ENCODE measurements around the gene RXRA.

GRCh38 chr9:134298000-134298399 lies 28.3 kb upstream of the RXRA start:
- TF ChIP-seq NFE2L1 (CRISPR knock-in tag; IDR thresholded peaks at IDR 0.05; ENCODE audit: borderline replicate concordance), result no peak
- no peak for TF ChIP-seq CTCF (CRISPR knock-in tag; IDR thresholded peaks at IDR 0.05)
- no peak for TF ChIP-seq BRCA1 (CRISPR knock-in tag; IDR thresholded peaks at IDR 0.05)
- TF ChIP-seq CEBPB (IDR thresholded peaks at IDR 0.05; ENCODE audit: borderline replicate concordance, low read depth, low read length), result no peak
- no peak for TF ChIP-seq ZNF24 (IDR thresholded peaks at IDR 0.05)
- no peak for TF ChIP-seq MAX (IDR thresholded peaks at IDR 0.05)
- no peak for TF ChIP-seq NFRKB (IDR thresholded peaks at IDR 0.05)
- TF ChIP-seq ZNF609 (CRISPR knock-in tag; IDR thresholded peaks at IDR 0.05; ENCODE audit: borderline replicate concordance), result no peak
- no peak for TF ChIP-seq NBN (conservative IDR thresholded peaks at IDR 0.05)
- TF ChIP-seq TFDP2 (CRISPR knock-in tag; IDR thresholded peaks at IDR 0.05), result no peak
- no peak for TF ChIP-seq NR2C2 (CRISPR knock-in tag; IDR thresholded peaks at IDR 0.05; ENCODE audit: borderline replicate concordance)
- no peak for TF ChIP-seq EP300 (IDR thresholded peaks at IDR 0.05; ENCODE audit: low read depth in 2 of 2, low read length in 2 of 2)
- no peak for TF ChIP-seq EP300 (CRISPR knock-in tag; IDR thresholded peaks at IDR 0.05; ENCODE audit: borderline replicate concordance)
